ENCODE results near the gene DEPP1. TPM values are rescaled to one million over a fixed set of nuclear protein-coding genes. Genes with fewer than 3 reads are reported as not detected.
"Not testable (repeated sequence)": the region's sequence is repeated elsewhere in the genome, so short reads cannot be mapped to it uniquely, and the experiment has no call there.

DEPP1 gene, protein sequence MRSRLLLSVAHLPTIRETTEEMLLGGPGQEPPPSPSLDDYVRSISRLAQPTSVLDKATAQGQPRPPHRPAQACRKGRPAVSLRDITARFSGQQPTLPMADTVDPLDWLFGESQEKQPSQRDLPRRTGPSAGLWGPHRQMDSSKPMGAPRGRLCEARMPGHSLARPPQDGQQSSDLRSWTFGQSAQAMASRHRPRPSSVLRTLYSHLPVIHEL
- total RNA-seq = under 1 TPM; 0.28 to 0.34 TPM

DNA sequence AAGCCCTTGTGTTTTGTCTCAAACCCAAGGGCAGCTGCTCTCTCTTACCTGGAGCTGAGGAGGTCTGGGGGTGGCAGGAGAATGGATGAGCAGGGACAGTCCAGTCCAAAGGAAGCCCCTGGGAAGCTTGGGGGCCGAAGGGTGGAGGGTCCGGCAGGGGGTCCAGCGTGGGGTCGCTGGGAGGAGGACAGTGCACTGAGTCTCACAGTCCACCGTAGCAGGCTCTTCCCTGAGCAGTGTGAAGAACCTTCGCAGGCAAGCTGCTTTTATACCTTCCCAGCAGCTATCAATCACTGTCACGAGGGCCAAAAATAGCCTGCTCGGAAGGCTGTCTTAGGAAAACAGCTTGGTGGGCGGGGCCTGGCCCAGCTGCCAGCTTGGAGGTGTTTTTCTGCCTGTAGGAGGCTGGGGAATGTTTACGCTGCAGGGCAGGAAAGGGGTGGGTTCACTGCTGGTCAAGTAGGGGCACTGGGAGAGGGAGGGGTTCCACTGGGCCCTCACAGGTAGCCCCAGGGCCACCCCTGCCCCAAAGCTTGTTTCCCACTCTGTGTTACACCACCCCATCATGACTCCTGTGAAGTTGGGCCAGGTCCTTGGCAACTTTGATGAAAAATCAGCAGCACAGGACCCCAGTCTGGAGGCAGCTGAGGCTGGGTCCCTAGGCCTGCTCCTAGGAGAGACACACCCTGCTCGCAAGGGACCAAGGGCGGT lies at the start of gene DEPP1:
Gene DEPP1 (minus strand): TSS at position 240 of the 711 bp plus-strand sequence. CDS start 779 bp downstream, outside the sequence.
- intact Hi-C loops (cut with DNase I, micrococcal nuclease) = no loop called here
- H3K27me3 Mint-ChIP-seq = no peaks in the 10 kb centered on the region
- H3K4me1 Mint-ChIP-seq = peaks cover 5% of the 10 kb centered on the region
- no peaks in the 10 kb centered on the region for H3K9me3 Mint-ChIP-seq (ENCODE audit: low read depth)
- H3K27ac Mint-ChIP-seq = peak within 1 kb of the TSS; percentile 33
- DNase-seq = peak; percentile 63
- no peaks in the 10 kb centered on the region for H3K36me3 Mint-ChIP-seq (ENCODE audit: low read depth)
- H3K4me3 Mint-ChIP-seq = no peak within 1 kb of the TSS
- ATAC-seq = peak; percentile 42
- ChIA-PET CTCF (interaction anchor here (0.6 to 2.0 kb wide), 3 partner anchors 26 to 46 kb away, joined by 3 to 11 read pairs (median 3); no protein-coding TSS in a partner anchor), POLR2A (no interaction called here)

- DNase-seq = no peak
- intact Hi-C loops (cut with DNase I, micrococcal nuclease) = no loop called here
- no peak for ATAC-seq
- no peak overlapping the region for H3K4me3 Mint-ChIP-seq
- peaks cover 7% of the 10 kb centered on the region for H3K9me3 Mint-ChIP-seq (ENCODE audit: low read depth)
- ChIA-PET CTCF (no interaction called here), POLR2A (no interaction called here)
- H3K27me3 Mint-ChIP-seq = peaks cover 4% of the 10 kb centered on the region
- H3K4me1 Mint-ChIP-seq = no peaks in the 10 kb centered on the region
- H3K36me3 Mint-ChIP-seq (ENCODE audit: low read depth) = peaks cover 2% of the 10 kb centered on the region
- H3K27ac Mint-ChIP-seq = no peak overlapping the region
Observed at GRCh38 chr10:45023426-45023825, 44.8 kb upstream of the DEPP1 start.

DNA sequence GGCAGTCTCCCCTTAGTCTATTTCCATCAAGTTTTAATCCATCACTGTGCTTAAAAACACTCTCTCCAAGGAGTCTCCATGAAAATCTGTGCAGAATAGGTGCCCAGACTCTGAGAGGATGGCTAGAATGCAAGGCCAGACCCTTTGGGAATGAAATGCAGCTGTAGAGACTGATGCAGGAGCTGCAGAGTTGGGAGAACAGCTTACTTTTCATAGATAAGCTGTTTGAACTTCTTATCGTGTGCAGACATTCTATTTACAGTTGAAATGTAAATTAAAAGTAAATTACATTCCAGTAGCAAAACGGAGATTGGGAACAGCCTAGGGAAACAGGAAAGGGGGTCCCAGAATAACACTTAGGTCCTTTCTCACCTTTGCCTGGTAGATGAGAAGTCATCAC lies 37.0 kb upstream of the DEPP1 start:
- no peak for DNase-seq
- CTCF ChIA-PET = no interaction called here
- H3K27ac Mint-ChIP-seq = no peak overlapping the region
- no peaks in the 10 kb centered on the region for H3K4me1 Mint-ChIP-seq
- ATAC-seq = no peak
- peaks cover 4% of the 10 kb centered on the region for H3K27me3 Mint-ChIP-seq
- H3K9me3 Mint-ChIP-seq (ENCODE audit: low read depth) = no peaks in the 10 kb centered on the region
- H3K36me3 Mint-ChIP-seq (ENCODE audit: low read depth) = peaks cover 2% of the 10 kb centered on the region
- intact Hi-C loops (cut with DNase I, micrococcal nuclease) = no loop called here
- H3K4me3 Mint-ChIP-seq = no peak overlapping the region
- POLR2A ChIA-PET = no interaction called here

GRCh38 chr10:45014557-45014956 lies 35.9 kb upstream of the DEPP1 start:
- H3K27ac Mint-ChIP-seq; ATAC-seq; CTCF ChIA-PET; intact Hi-C loops (cut with DNase I, micrococcal nuclease); H3K27me3 Mint-ChIP-seq; H3K4me3 Mint-ChIP-seq; H3K36me3 Mint-ChIP-seq (ENCODE audit: low read depth); DNase-seq; POLR2A ChIA-PET; H3K9me3 Mint-ChIP-seq (ENCODE audit: low read depth); H3K4me1 Mint-ChIP-seq: not testable (repeated sequence)

- peaks cover 11% of the 10 kb centered on the region for H3K9me3 Mint-ChIP-seq (ENCODE audit: low read depth)
- H3K36me3 Mint-ChIP-seq (ENCODE audit: low read depth) = peaks cover 19% of the 10 kb centered on the region
- peak; percentile 20 for DNase-seq
- no peak overlapping the region for H3K27ac Mint-ChIP-seq
- no peaks in the 10 kb centered on the region for H3K4me1 Mint-ChIP-seq
- no peak overlapping the region for H3K4me3 Mint-ChIP-seq
- ChIA-PET POLR2A (no interaction called here), CTCF (interaction anchor here (0.9 to 1.7 kb wide), 5 partner anchors 9 to 228 kb away, joined by 3 to 4 read pairs (median 3); no protein-coding TSS in a partner anchor)
- intact Hi-C loops (cut with DNase I, micrococcal nuclease) = loop anchor here (1.0 to 10.0 kb wide), 5 partner anchors 226 to 986 kb away; no protein-coding TSS in a partner anchor
- no peaks in the 10 kb centered on the region for H3K27me3 Mint-ChIP-seq
- ATAC-seq = peak; percentile 79
Observed at GRCh38 chr10:45008524-45009161, 30.0 kb upstream of the DEPP1 start.

GRCh38 chr10:45006276-45007030 lies 27.8 kb upstream of the DEPP1 start:
- ChIA-PET CTCF (interaction anchor here (0.6 to 1.7 kb wide), 3 partner anchors 11 to 267 kb away, joined by 3 to 5 read pairs (median 4); no protein-coding TSS in a partner anchor), POLR2A (no interaction called here)
- H3K9me3 Mint-ChIP-seq (ENCODE audit: low read depth) = peaks cover 20% of the 10 kb centered on the region
- H3K36me3 Mint-ChIP-seq (ENCODE audit: low read depth) = peaks cover 36% of the 10 kb centered on the region
- H3K4me1 Mint-ChIP-seq = peaks cover 9% of the 10 kb centered on the region
- DNase-seq (no peak), ATAC-seq (no peak)
- H3K27ac Mint-ChIP-seq = no peak overlapping the region
- no peaks in the 10 kb centered on the region for H3K27me3 Mint-ChIP-seq
- H3K4me3 Mint-ChIP-seq = no peak overlapping the region
- intact Hi-C loops (cut with DNase I, micrococcal nuclease) = loop anchor here (10.0 kb wide), 3 partner anchors 228 to 988 kb away; no protein-coding TSS in a partner anchor

GRCh38 chr10:45005284-45005683 lies 26.7 kb upstream of the DEPP1 start:
- no peak for ATAC-seq
- peaks cover 14% of the 10 kb centered on the region for H3K4me1 Mint-ChIP-seq
- intact Hi-C loops (cut with DNase I, micrococcal nuclease) = loop anchor here (10.0 kb wide), 3 partner anchors 230 to 990 kb away; no protein-coding TSS in a partner anchor
- no peak for DNase-seq
- peaks cover 20% of the 10 kb centered on the region for H3K9me3 Mint-ChIP-seq (ENCODE audit: low read depth)
- CTCF ChIA-PET = interaction anchor here (1.3 to 1.6 kb wide), 2 partner anchors 10 to 141 kb away, joined by 5 read pairs; no protein-coding TSS in a partner anchor
- H3K36me3 Mint-ChIP-seq (ENCODE audit: low read depth) = peaks cover 36% of the 10 kb centered on the region
- no peaks in the 10 kb centered on the region for H3K27me3 Mint-ChIP-seq
- H3K27ac Mint-ChIP-seq = no peak overlapping the region
- POLR2A ChIA-PET = no interaction called here
- H3K4me3 Mint-ChIP-seq = no peak overlapping the region

DNA sequence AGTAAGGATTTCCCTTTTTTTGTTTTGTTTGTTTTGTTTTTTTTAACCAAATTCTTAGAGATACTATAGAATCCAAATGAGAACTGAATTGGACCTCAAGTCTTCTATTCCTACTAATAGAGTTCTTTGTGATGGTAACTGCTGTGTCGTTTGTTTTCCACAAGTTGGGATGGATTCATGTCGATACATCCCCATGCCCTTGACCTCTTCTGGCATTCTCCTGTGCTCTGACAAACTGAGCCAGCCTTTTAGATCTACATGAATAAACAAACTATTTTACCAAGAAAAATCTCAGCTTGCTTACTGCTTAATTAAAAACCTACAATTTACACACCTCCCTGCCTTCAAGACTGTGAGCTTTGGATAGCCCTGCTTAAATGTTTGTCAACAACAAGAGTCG lies 26.1 kb upstream of the DEPP1 start:
- no peak overlapping the region for H3K4me3 Mint-ChIP-seq
- ChIA-PET POLR2A (no interaction called here), CTCF (interaction anchor here (1.3 kb wide), 1 partner anchor 140 kb away, joined by 5 read pairs; no protein-coding TSS in a partner anchor)
- H3K27me3 Mint-ChIP-seq = no peaks in the 10 kb centered on the region
- intact Hi-C loops (cut with DNase I, micrococcal nuclease) = loop anchor here (10.0 kb wide), 3 partner anchors 230 to 990 kb away; no protein-coding TSS in a partner anchor
- H3K9me3 Mint-ChIP-seq (ENCODE audit: low read depth) = peaks cover 23% of the 10 kb centered on the region
- H3K36me3 Mint-ChIP-seq (ENCODE audit: low read depth) = peaks cover 42% of the 10 kb centered on the region
- no peak for ATAC-seq
- peaks cover 20% of the 10 kb centered on the region for H3K4me1 Mint-ChIP-seq
- H3K27ac Mint-ChIP-seq = no peak overlapping the region
- DNase-seq = no peak

- no peak for DNase-seq
- Mint-ChIP-seq H3K4me3 (no peak overlapping the region), H3K9me3 (ENCODE audit: low read depth) (peaks cover 23% of the 10 kb centered on the region), H3K4me1 (peaks cover 20% of the 10 kb centered on the region), H3K27ac (no peak overlapping the region), H3K27me3 (no peaks in the 10 kb centered on the region), H3K36me3 (ENCODE audit: low read depth) (peaks cover 42% of the 10 kb centered on the region)
- ATAC-seq = no peak
- ChIA-PET POLR2A (no interaction called here), CTCF (no interaction called here)
- intact Hi-C loops (cut with DNase I, micrococcal nuclease) = loop anchor here (10.0 kb wide), 3 partner anchors 231 to 991 kb away; no protein-coding TSS in a partner anchor
Observed at GRCh38 chr10:45003432-45004000, 24.9 kb upstream of the DEPP1 start.

DNA sequence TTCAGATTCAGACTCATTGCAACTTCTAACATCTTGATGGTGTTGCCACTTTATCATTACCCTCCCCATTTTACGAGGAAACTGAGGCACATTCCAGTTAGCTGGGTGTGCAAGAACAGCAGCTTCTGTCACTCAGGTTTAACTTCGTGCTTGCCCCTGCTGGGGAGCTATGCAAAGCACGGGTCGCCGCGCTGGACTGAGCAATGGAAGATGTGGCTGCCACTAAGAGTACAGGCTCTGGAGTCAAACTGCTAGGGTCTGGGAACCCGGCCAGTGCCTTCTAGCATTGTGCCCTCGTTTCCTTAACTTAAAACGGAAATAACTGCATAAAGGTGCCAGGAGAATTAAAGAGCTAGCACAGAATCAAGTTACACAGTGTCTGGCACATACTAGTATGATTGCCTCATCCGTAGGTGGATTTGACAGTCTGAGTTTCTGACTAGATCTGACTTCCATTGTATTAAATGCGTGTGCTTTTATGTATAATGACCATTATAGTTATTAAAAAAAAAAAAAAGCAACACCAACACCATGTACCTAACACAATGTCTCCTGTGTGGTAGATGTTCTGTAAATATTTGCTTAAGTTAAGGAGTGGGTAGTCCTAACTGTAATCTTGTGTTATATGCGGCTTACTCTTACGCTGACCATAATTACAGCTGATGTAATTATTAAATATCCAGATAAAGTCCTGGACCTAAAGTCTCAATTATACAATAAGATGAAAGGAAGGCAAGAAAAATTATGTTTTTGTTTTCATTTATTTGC lies 23.0 kb upstream of the DEPP1 start:
- POLR2A ChIA-PET = interaction anchor here (0.6 kb wide), 1 partner anchor 452 kb away, joined by 3 read pairs; no protein-coding TSS in a partner anchor
- peaks cover 23% of the 10 kb centered on the region for H3K9me3 Mint-ChIP-seq (ENCODE audit: low read depth)
- ATAC-seq (peak; percentile 79), DNase-seq (peak; percentile 71)
- H3K36me3 Mint-ChIP-seq (ENCODE audit: low read depth) = peaks cover 42% of the 10 kb centered on the region
- CTCF ChIA-PET = interaction anchor here (0.6 to 1.5 kb wide), 2 partner anchors 25 to 26 kb away, joined by 3 to 5 read pairs; no protein-coding TSS in a partner anchor
- intact Hi-C loops (cut with DNase I, micrococcal nuclease) = loop anchor here (1.0 to 10.0 kb wide), 5 partner anchors 43 to 993 kb away; partner anchors contain the start of genes RASSF4 (in 1 of the 2) and ZFAND4 (in 1 of the 2)
- peak overlapping the region; percentile 84 for H3K4me3 Mint-ChIP-seq
- no peaks in the 10 kb centered on the region for H3K27me3 Mint-ChIP-seq
- H3K4me1 Mint-ChIP-seq = peaks cover 20% of the 10 kb centered on the region
- H3K27ac Mint-ChIP-seq = peak overlapping the region; percentile 89
